NCI-H187 treated with DMSO at 0.1 percent for 48 hours (cell line): ENCODE results near the gene GTSE1.

Experiments
- DNase-seq: peaks from one replicate; lab custom pipeline; 2025; lab: John Stamatoyannopoulos, UW

Gene GTSE1

GRCh38 chr22:46379066-46379930, 82.6 kb downstream of the GTSE1 start:
- DNase-seq = no peak

- no peak for DNase-seq
These were observed 83.4 kb downstream of the GTSE1 start for GRCh38 chr22:46380069-46380468.
